ENCODE data around the gene SELENOM. TPM values are rescaled to one million over a fixed set of nuclear protein-coding genes. Genes with fewer than 3 reads are reported as not detected.

Gene SELENOM
- polyA plus RNA-seq, 1 experiment: 89.0 TPM

DNA sequence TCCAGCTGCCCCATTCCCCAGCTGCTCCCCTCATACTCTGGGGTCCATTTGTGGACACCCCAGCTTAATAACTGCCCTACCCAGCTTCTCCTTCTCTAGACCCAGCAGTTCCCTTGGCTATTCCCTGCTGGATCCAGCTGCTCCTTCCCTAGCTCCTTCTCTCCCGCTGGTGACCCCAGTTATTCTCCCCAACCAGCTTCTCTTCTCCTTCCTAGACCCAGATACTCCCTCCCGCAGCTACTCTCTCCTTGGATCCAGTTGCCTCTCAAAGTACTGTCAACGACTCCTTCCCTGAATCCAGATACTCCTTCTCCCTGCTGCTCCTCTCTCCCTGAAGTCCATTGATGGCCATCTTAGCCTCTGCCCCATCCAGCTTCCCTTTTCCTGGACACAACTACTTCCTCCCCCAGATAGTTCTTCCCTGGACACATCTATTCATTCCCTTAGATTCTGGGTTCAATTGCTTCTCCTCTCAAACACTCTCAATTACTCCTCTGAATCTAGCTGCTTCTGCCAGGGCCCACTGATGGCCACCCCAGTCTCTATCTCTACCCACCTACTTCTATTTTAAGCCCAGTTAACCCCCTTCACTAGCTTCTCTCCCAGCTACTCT, 11.6 kb downstream of the SELENOM start:
- Histone ChIP-seq H3K27ac (ENCODE audit: low read depth, low read length) (no peak overlapping the region), H3K27me3 (ENCODE audit: control insufficient read depth, insufficient read depth, low read length) (no peaks in the 10 kb centered on the region), H3K9me3 (ENCODE audit: control insufficient read depth, insufficient read depth, low read length) (no peaks in the 10 kb centered on the region; the same call in 1 of the 2 replicates), H3K4me3 (ENCODE audit: low read depth, low read length) (no peak overlapping the region)
- DNase-seq (ENCODE audit: low read depth, low spot score): no peak
- ChIA-PET CTCF (interaction anchor here (2.2 kb wide), 1 partner anchor 11 kb away, joined by 10 read pairs; the partner anchor contains the start of gene SELENOM), POLR2A (interaction anchor here (0.6 to 1.5 kb wide), 4 partner anchors 11 to 461 kb away, joined by 3 to 12 read pairs (median 4); partner anchors contain the start of genes MORC2, SMTN and TUG1)
- TF ChIP-seq CTCF (IDR thresholded peaks at IDR 0.05; ENCODE audit: low read depth, low read length): no peak

- POLR2A ChIA-PET: interaction anchor here (1.0 to 1.5 kb wide), 3 partner anchors 8 to 126 kb away, joined by 4 to 18 read pairs (median 4); partner anchors contain the start of genes MORC2 and TUG1
- no peaks in the 10 kb centered on the region for H3K27me3 ChIP-seq (ENCODE audit: control insufficient read depth, insufficient read depth, low read length)
- no peak for DNase-seq (ENCODE audit: low read depth, low spot score)
- no peaks in the 10 kb centered on the region; the same call in 1 of the 2 replicates for H3K9me3 ChIP-seq (ENCODE audit: control insufficient read depth, insufficient read depth, low read length)
- no peak for TF ChIP-seq CTCF (IDR thresholded peaks at IDR 0.05; ENCODE audit: low read depth, low read length)
- no peak overlapping the region for H3K27ac ChIP-seq (ENCODE audit: low read depth, low read length)
- CTCF ChIA-PET: interaction anchor here (2.2 kb wide), 1 partner anchor 12 kb away, joined by 10 read pairs; the partner anchor contains the start of gene SELENOM
- no peak overlapping the region for H3K4me3 ChIP-seq (ENCODE audit: low read depth, low read length)
Observed at GRCh38 chr22:31094741-31095140, 12.6 kb downstream of the SELENOM start.

- H3K9me3 ChIP-seq (ENCODE audit: control insufficient read depth, insufficient read depth, low read length): no peaks in the 10 kb centered on the region; the same call in 1 of the 2 replicates
- H3K27ac ChIP-seq (ENCODE audit: low read depth, low read length): no peak overlapping the region
- TF ChIP-seq CTCF (IDR thresholded peaks at IDR 0.05; ENCODE audit: low read depth, low read length): no peak
- CTCF ChIA-PET: interaction anchor here (1.1 kb wide), 1 partner anchor 179 kb away, joined by 3 read pairs; no protein-coding TSS in a partner anchor
- H3K4me3 ChIP-seq (ENCODE audit: low read depth, low read length): no peak overlapping the region
- POLR2A ChIA-PET: interaction anchor here (1.0 to 2.5 kb wide), 2 partner anchors 8 kb away, joined by 15 to 18 read pairs; no protein-coding TSS in a partner anchor
- H3K27me3 ChIP-seq (ENCODE audit: control insufficient read depth, insufficient read depth, low read length): no peaks in the 10 kb centered on the region
- no peak for DNase-seq (ENCODE audit: low read depth, low spot score)
Observed at GRCh38 chr22:31094021-31094551, 13.3 kb downstream of the SELENOM start.

DNA sequence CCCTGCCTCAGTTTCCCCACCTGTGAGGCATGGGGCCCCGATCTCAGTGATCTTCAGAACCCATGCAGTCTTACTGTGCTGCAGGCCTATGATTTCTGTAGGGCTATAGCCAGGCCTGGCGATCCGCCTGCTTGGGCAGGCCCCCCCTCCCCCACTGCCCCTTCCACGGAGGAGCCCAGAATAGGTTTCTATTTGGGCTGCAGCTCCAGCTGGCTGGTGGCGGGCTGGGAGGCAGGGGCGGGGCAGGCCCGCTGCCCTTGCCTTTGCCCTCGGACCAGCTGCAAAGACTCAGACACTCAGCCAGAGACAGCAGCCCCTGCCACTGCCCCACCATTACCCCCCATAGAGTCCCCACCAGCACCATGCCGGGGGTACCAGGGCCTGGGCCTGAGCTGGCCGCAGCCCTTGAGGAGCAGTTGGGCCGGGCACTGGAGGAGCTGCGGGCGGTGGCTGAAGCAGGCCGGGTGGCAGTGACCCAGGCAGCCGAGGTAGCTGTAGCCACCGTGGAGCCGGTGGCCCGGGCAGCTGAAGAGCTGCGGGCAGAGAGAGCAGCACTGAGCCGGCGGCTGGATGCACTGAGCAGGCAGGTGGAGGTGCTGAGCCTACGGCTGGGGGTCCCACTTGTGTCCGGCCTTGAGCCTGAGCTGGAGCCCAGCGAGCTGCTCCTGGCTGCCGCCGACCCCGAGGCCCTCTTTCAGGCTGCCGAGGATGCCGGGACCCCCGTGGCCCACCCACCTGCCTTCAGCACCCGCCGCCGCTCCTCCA, 14.1 kb downstream of the SELENOM start:
- ChIA-PET POLR2A (interaction anchor here (2.5 kb wide), 1 partner anchor 9 kb away, joined by 15 read pairs; no protein-coding TSS in a partner anchor), CTCF (interaction anchor here (1.1 to 1.2 kb wide), 2 partner anchors 14 to 179 kb away, joined by 3 read pairs; partner anchors contain the start of gene SELENOM)
- no peak for DNase-seq (ENCODE audit: low read depth, low spot score)
- Histone ChIP-seq H3K27ac (ENCODE audit: low read depth, low read length) (no peak overlapping the region), H3K4me3 (ENCODE audit: low read depth, low read length) (no peak overlapping the region), H3K27me3 (ENCODE audit: control insufficient read depth, insufficient read depth, low read length) (no peaks in the 10 kb centered on the region), H3K9me3 (ENCODE audit: control insufficient read depth, insufficient read depth, low read length) (no peaks in the 10 kb centered on the region; the same call in 1 of the 2 replicates)
- TF ChIP-seq CTCF (IDR thresholded peaks at IDR 0.05; ENCODE audit: low read depth, low read length): no peak
